ENCODE results near the gene SYTL3. TPM values are rescaled to one million over a fixed set of nuclear protein-coding genes. Genes with fewer than 3 reads are reported as not detected.

SYTL3 gene
- total and polyA plus RNA-seq, 9 of the 15 experiments (the other 6 are each of a cell fraction or from before 2014, with no cell fraction given), result 0.04 to 0.46 (median 0.17) TPM; not detected in 1

DNA sequence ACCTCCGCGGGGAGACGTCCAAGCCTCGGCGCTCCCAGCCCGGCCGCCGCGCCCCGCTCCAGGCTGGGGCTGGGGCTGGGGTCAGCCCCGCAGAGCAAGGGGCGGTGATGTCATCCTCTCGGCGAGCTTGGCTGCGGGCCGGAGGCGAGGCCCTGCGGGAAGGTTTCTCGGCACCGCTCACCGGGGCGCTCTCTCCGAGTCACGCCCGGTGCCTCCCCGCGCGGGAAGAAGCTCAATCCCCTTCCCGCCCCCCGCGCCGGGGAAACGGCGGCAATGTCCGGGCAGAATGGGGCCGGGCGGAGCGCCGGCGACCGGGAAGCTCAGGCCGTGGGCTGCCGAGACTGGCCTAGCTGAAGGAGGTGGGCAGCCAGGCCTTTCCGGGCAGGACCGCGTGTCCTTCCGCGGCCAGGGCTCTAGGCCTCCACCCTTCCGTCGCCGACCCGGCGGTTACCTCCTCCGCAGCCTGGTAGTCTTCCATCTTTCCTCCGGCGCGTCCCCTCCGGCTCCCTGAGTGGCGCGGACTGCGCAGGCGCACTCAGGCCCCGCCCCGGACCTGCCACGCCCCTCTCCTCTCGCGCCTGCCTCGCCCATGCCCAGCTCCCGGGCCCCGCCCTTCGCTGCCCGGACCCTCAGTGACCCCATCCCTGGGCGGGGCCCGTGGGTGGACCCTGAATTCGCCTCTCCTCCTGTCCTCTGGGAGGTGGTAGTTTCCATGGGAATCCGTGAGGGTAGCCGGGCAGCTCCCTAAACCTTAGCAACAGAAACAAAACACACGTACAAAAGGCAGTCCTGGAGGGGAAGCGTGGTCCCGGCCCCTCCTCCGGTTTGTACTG is 5.4 kb upstream of the SYTL3 start, which contains the start of gene DYNLT1 (continued):
- TF ChIP-seq ZNF143 (CRISPR knock-in tag; IDR thresholded peaks at IDR 0.05), result peak; percentile 56; the same call in 1 of the 2 replicates
- TF ChIP-seq BDP1 (IDR thresholded peaks at IDR 0.05; ENCODE audit: insufficient read depth, insufficient read length), result no peak
- no peak for TF ChIP-seq NCOA6 (IDR thresholded peaks at IDR 0.05)
- TF ChIP-seq, protein P1, sequence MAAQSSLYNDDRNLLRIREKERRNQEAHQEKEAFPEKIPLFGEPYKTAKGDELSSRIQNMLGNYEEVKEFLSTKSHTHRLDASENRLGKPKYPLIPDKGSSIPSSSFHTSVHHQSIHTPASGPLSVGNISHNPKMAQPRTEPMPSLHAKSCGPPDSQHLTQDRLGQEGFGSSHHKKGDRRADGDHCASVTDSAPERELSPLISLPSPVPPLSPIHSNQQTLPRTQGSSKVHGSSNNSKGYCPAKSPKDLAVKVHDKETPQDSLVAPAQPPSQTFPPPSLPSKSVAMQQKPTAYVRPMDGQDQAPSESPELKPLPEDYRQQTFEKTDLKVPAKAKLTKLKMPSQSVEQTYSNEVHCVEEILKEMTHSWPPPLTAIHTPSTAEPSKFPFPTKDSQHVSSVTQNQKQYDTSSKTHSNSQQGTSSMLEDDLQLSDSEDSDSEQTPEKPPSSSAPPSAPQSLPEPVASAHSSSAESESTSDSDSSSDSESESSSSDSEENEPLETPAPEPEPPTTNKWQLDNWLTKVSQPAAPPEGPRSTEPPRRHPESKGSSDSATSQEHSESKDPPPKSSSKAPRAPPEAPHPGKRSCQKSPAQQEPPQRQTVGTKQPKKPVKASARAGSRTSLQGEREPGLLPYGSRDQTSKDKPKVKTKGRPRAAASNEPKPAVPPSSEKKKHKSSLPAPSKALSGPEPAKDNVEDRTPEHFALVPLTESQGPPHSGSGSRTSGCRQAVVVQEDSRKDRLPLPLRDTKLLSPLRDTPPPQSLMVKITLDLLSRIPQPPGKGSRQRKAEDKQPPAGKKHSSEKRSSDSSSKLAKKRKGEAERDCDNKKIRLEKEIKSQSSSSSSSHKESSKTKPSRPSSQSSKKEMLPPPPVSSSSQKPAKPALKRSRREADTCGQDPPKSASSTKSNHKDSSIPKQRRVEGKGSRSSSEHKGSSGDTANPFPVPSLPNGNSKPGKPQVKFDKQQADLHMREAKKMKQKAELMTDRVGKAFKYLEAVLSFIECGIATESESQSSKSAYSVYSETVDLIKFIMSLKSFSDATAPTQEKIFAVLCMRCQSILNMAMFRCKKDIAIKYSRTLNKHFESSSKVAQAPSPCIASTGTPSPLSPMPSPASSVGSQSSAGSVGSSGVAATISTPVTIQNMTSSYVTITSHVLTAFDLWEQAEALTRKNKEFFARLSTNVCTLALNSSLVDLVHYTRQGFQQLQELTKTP (IDR thresholded peaks at IDR 0.05; ENCODE audit: low read depth in 1 of 2, partially characterized antibody in 2 of 2), result no peak
- TF ChIP-seq CHD2 (IDR thresholded peaks at IDR 0.05; ENCODE audit: low read depth, low read length), result peak; percentile 24; the same call in 1 of the 2 replicates
- TF ChIP-seq DIDO1 (tag; IDR thresholded peaks at IDR 0.05; ENCODE audit: low read depth), result peak; percentile 39; the same call in 1 of the 2 replicates
- TF ChIP-seq ZNF586 (CRISPR knock-in tag; conservative IDR thresholded peaks at IDR 0.05), result no peak
- 0 out of 4 replicates have a peak, but pooled peaks of 1 of the 2 experiments have one; percentile 4 for TF ChIP-seq FOXK2 (conservative IDR thresholded peaks at IDR 0.05 in 1 of 2, IDR thresholded peaks at IDR 0.05 in 1 of 2; ENCODE audit: low read depth in 2 of 2)
- no peak for TF ChIP-seq KAT8 (IDR thresholded peaks at IDR 0.05; ENCODE audit: low read depth)
- TF ChIP-seq, protein P2, sequence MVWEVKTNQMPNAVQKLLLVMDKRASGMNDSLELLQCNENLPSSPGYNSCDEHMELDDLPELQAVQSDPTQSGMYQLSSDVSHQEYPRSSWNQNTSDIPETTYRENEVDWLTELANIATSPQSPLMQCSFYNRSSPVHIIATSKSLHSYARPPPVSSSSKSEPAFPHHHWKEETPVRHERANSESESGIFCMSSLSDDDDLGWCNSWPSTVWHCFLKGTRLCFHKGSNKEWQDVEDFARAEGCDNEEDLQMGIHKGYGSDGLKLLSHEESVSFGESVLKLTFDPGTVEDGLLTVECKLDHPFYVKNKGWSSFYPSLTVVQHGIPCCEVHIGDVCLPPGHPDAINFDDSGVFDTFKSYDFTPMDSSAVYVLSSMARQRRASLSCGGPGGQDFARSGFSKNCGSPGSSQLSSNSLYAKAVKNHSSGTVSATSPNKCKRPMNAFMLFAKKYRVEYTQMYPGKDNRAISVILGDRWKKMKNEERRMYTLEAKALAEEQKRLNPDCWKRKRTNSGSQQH (CRISPR knock-in tag; IDR thresholded peaks at IDR 0.05), result no peak
- TF ChIP-seq E2F5 (CRISPR knock-in tag; IDR thresholded peaks at IDR 0.05), result peak; percentile 77; the same call in 1 of the 2 replicates
- TF ChIP-seq L3MBTL2 (IDR thresholded peaks at IDR 0.05), result peak; percentile 92
- TF ChIP-seq BRD9 (IDR thresholded peaks at IDR 0.05; ENCODE audit: low read depth, partially characterized antibody), result no peak
- no peak for TF ChIP-seq SMARCA4 (IDR thresholded peaks at IDR 0.05)
- no peak for TF ChIP-seq ZBTB26 (CRISPR knock-in tag; IDR thresholded peaks at IDR 0.05)
- no peak for TF ChIP-seq NFE2L1 (tag; IDR thresholded peaks at IDR 0.05; ENCODE audit: borderline replicate concordance, low read depth)
- TF ChIP-seq RBM17 (IDR thresholded peaks at IDR 0.05; ENCODE audit: borderline replicate concordance, low read depth, low read length), result no peak
- TF ChIP-seq ZKSCAN1 (IDR thresholded peaks at IDR 0.05; ENCODE audit: low read depth, low read length), result no peak

Measured in K562 (cell line).